Esophagus muscularis mucosa (tissue), 3 donors: ENCODE results near the gene EIF3F.

Source experiments
- CTCF ChIP-seq, 3 experiments: fragments of 200-600 bp in 2 of 3; fragments of 450-650 bp in 1 of 3; sonication (generic) in 2 of 3; IDR thresholded peaks; one replicate each; pipeline ENCODE4 v1.5.1; 2017 to 2019; ENCODE audit warnings: antibody characterized with exemption in 3 of 3, mild to moderate bottlenecking in 2 of 3, moderate library complexity in 1 of 3
- POLR2A ChIP-seq: fragments of 450-650 bp; IDR thresholded peaks from one replicate; pipeline ENCODE4 v1.6.1; 2017; ENCODE audit warnings: antibody characterized with exemption, moderate library complexity, mild to moderate bottlenecking, low read depth

GRCh38 chr11:7941608-7942007, 45.5 kb upstream of the EIF3F start, which contains the start of gene OR10A3:
- TF ChIP-seq POLR2A (no peak), CTCF (IDR thresholded peaks at IDR 0.05) (no peak)
